SK-MEL-5 (cell line): ENCODE measurements around the gene FOXE3. TPM values are rescaled to one million over a fixed set of nuclear protein-coding genes. Genes with fewer than 3 reads are reported as not detected.

Experiments
- DNase-seq: peaks from one replicate; pipeline ENCODE4 v3.0.0-alpha.2; 2016; ENCODE audit warnings: low read depth, low spot score
- in situ Hi-C: cut with HindIII; loops from 2 replicates; pipeline ENCODE4 v1.10.0; 2016; ENCODE audit warnings: low sequenced_read_pairs, high pct_unique_total_duplicates, low pct_unique_long_range_greater_than_20kb
- total RNA-seq: library from RNA; depleted of rRNA; stranded (reverse); fragments of >200 nt; shearing (Covaris generic); gene quantifications from 2 replicates; pipeline ENCODE4 v1.2.3, GENCODE V29; 2014

FOXE3 gene
- total RNA-seq, 1 experiment from 2014 or later, result not detected

- in situ Hi-C loops, result no loop called here
Measured at GRCh38 chr1:47399846-47400155, 16.3 kb upstream of the FOXE3 start.

GRCh38 chr1:47401761-47402160 is 14.3 kb upstream of the FOXE3 start:
- no peak for DNase-seq
- in situ Hi-C loops, result no loop called here

More at GRCh38 chr1:47399846-47400155, 16.3 kb upstream of the FOXE3 start:
- DNase-seq, result no peak

- in situ Hi-C loops, result no loop called here
- DNase-seq, result no peak
Measured at GRCh38 chr1:47402591-47402990, 13.5 kb upstream of the FOXE3 start.

GRCh38 chr1:47403321-47403910 is 12.7 kb upstream of the FOXE3 start:
- DNase-seq, result peak; percentile 29
- in situ Hi-C loops, result no loop called here

GRCh38 chr1:47405697-47406096 is 10.4 kb upstream of the FOXE3 start:
- no peak for DNase-seq
- in situ Hi-C loops, result no loop called here

GRCh38 chr1:47406966-47407365 is 9.1 kb upstream of the FOXE3 start:
- in situ Hi-C loops, result no loop called here

GRCh38 chr1:47407481-47407880 is 8.6 kb upstream of the FOXE3 start:
- DNase-seq, result no peak
- in situ Hi-C loops, result no loop called here

More at GRCh38 chr1:47406966-47407365, 9.1 kb upstream of the FOXE3 start:
- no peak for DNase-seq

- in situ Hi-C loops, result no loop called here
- DNase-seq, result no peak
Measured at GRCh38 chr1:47409311-47410067, 6.6 kb upstream of the FOXE3 start.

- no peak for DNase-seq
- in situ Hi-C loops, result no loop called here
Measured at GRCh38 chr1:47410068-47410455, 6.0 kb upstream of the FOXE3 start.

- in situ Hi-C loops, result no loop called here
- no peak for DNase-seq
Measured at GRCh38 chr1:47411436-47411835, 4.6 kb upstream of the FOXE3 start.

GRCh38 chr1:47412437-47412836 is 3.6 kb upstream of the FOXE3 start:
- no peak for DNase-seq
- in situ Hi-C loops, result no loop called here

GRCh38 chr1:47416319-47417169 is 459 bp downstream of the FOXE3 start:
- no peak for DNase-seq
- in situ Hi-C loops, result no loop called here

- no peak for DNase-seq
- in situ Hi-C loops, result no loop called here
Measured at GRCh38 chr1:47417170-47418044, 1.3 kb downstream of the FOXE3 start.

GRCh38 chr1:47418122-47418521 is 2.0 kb downstream of the FOXE3 start:
- in situ Hi-C loops, result no loop called here
- DNase-seq, result no peak

GRCh38 chr1:47418681-47419325 is 2.7 kb downstream of the FOXE3 start:
- DNase-seq, result no peak
- in situ Hi-C loops, result no loop called here

- DNase-seq, result no peak
- in situ Hi-C loops, result no loop called here
Measured at GRCh38 chr1:47420547-47420946, 4.5 kb downstream of the FOXE3 start.

- in situ Hi-C loops, result no loop called here
- no peak for DNase-seq
Measured at GRCh38 chr1:47423872-47424271, 7.8 kb downstream of the FOXE3 start.
